NB4 (cell line): ENCODE results near the gene OPRL1.

Experiments
- DNase-seq: peaks from one replicate; pipeline ENCODE4 v3.0.0; 2010; ENCODE audit warnings: low read depth
- H3K4me3 ChIP-seq: one replicate; pipeline ENCODE4 v1.5.1; 2011; ENCODE audit warnings: mild to moderate bottlenecking, low read depth, low read length, moderate library complexity
- CTCF ChIP-seq: IDR thresholded peaks from one replicate; pipeline ENCODE4 v1.5.1; 2012; ENCODE audit warnings: low read depth, low read length
- MAX ChIP-seq: IDR thresholded peaks from 2 replicates; pipeline ENCODE4 v1.6.1; 2011; ENCODE audit warnings: low read depth, low read length
- MYC ChIP-seq: IDR thresholded peaks from 2 replicates; pipeline ENCODE4 v1.6.1; 2011; ENCODE audit warnings: low read depth, low read length
- POLR2A ChIP-seq: IDR thresholded peaks from 2 replicates; pipeline ENCODE4 v1.6.1; 2011; ENCODE audit warnings: mild to moderate bottlenecking; ENCODE audit not compliant: insufficient read length; ENCODE audit errors: extremely low read depth

Gene OPRL1

GRCh38 chr20:64090165-64090564, 10.3 kb downstream of the OPRL1 start:
- no peak overlapping the region for H3K4me3 ChIP-seq
- DNase-seq, result no peak
- TF ChIP-seq POLR2A (no peak), CTCF (no peak), MAX (no peak), MYC (no peak)

- TF ChIP-seq CTCF (no peak), MAX (no peak), POLR2A (no peak), MYC (no peak)
- DNase-seq, result no peak
- no peak overlapping the region for H3K4me3 ChIP-seq
Observed at GRCh38 chr20:64091340-64091739, 11.5 kb downstream of the OPRL1 start.

GRCh38 chr20:64091770-64092169, 11.9 kb downstream of the OPRL1 start:
- TF ChIP-seq CTCF, result no peak
- TF ChIP-seq MAX, result no peak
- no peak for TF ChIP-seq MYC
- TF ChIP-seq POLR2A, result no peak
- no peak for DNase-seq
- no peak overlapping the region for H3K4me3 ChIP-seq

- TF ChIP-seq MYC (no peak), CTCF (no peak)
- no peak for DNase-seq
Observed at GRCh38 chr20:64092258-64093012, 12.6 kb downstream of the OPRL1 start.

GRCh38 chr20:64093013-64093503, 13.2 kb downstream of the OPRL1 start:
- no peak for DNase-seq
- H3K4me3 ChIP-seq, result no peak overlapping the region
- TF ChIP-seq POLR2A (no peak), CTCF (no peak), MYC (no peak), MAX (no peak)

More at GRCh38 chr20:64092258-64093012, 12.6 kb downstream of the OPRL1 start:
- H3K4me3 ChIP-seq, result no peak overlapping the region

GRCh38 chr20:64095455-64095854, 15.6 kb downstream of the OPRL1 start:
- no peak overlapping the region for H3K4me3 ChIP-seq
- TF ChIP-seq CTCF, result no peak
- DNase-seq, result no peak
